ENCODE measurements around the gene CPNE7.

- TF ChIP-seq CTCF (IDR thresholded peaks at IDR 0.05) (no peak), EZH2 (IDR thresholded peaks at IDR 0.05; ENCODE audit: borderline replicate concordance, insufficient read depth, low read depth, low read length, poor library complexity, severe bottlenecking) (no peak)
These were observed 68.3 kb downstream of the CPNE7 start for GRCh38 chr16:89643769-89644300.

Measured in B cell (primary cell).